ENCODE measurements around the gene SNAP25. TPM values are rescaled to one million over a fixed set of nuclear protein-coding genes. Genes with fewer than 3 reads are reported as not detected.

Gene SNAP25
- total and polyA plus RNA-seq, 10 of the 15 experiments (the other 5 are each of a cell fraction or from before 2014, with no cell fraction given) = not detected

DNA sequence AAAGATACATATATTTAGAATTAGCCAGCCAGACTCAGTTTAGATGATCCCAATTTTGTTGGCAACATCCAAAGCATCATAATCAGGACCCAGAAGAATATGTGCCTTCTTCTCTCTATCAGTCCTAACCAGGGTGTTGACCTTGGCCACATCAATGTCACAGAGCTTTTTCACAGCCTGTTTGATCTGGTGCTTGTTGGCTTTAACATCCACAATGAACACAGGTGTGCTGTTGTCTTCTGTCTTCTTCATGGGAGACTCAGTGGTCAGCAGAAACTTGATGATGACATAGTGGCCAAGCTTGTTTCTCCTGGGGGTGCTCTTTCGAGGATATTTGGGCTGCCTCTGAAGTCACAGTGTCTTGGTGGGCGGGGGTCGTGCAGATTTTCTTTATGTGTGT is 130.5 kb downstream of the SNAP25 start (continued):
- no peak for TF ChIP-seq FOXM1 (IDR thresholded peaks at IDR 0.05; ENCODE audit: low read depth, low read length)

- DNase-seq (ENCODE audit: low read depth, low spot score) (peak; percentile 51), FAIRE-seq (no peak), ATAC-seq (peak; percentile 83)
- H3K4me3 ChIP-seq = no peak overlapping the region
- ChIA-PET POLR2A (interaction anchor here (0.9 to 3.2 kb wide), 5 partner anchors 11 to 126 kb away, joined by 3 to 24 read pairs (median 5); partner anchors contain the start of gene MKKS), RAD21 (ENCODE audit: unreplicated experiment) (interaction anchor here (0.7 to 8.3 kb wide), 14 partner anchors 12 to 249 kb away, joined by 3 to 86 read pairs (median 4); partner anchors contain the start of gene MKKS), CTCF (interaction anchor here (0.6 to 4.4 kb wide), 9 partner anchors 9 to 1104 kb away, joined by 3 to 20 read pairs (median 5); partner anchors contain the start of genes MKKS and SLX4IP), SMC1A (ENCODE audit: uncharacterized antibody, unreplicated experiment) (interaction anchor here (0.6 to 7.4 kb wide), 20 partner anchors 10 to 1059 kb away, joined by 3 to 103 read pairs (median 5); partner anchors contain the start of gene MKKS)
- no peak overlapping the region for H3K27ac ChIP-seq (ENCODE audit: control insufficient read depth, insufficient read depth)
- H3K4me1 ChIP-seq (ENCODE audit: control insufficient read depth, insufficient read depth, low read length) = peaks cover 12% of the 10 kb centered on the region
- no peak overlapping the region for H3K9ac ChIP-seq (ENCODE audit: control insufficient read depth, insufficient read depth, low read length)
- H2AFZ ChIP-seq (ENCODE audit: control insufficient read depth, low read depth, low read length) = peak overlapping the region; percentile 4
- no peaks in the 10 kb centered on the region for H4K20me1 ChIP-seq (ENCODE audit: control insufficient read depth, insufficient read depth)
- H3K9me3 ChIP-seq (replicated peaks; ENCODE audit: control insufficient read depth, insufficient read depth, low read length) = no peaks in the 10 kb centered on the region
- intact Hi-C loops (cut with micrococcal nuclease; ENCODE audit: unreplicated experiment) = loop anchor here (5.0 kb wide), 2 partner anchors 77 to 127 kb away; no protein-coding TSS in a partner anchor
- in situ Hi-C loops (cut with MboI) = no loop called here
- H3K79me2 ChIP-seq (ENCODE audit: control insufficient read depth, insufficient read depth, low read length) = no peaks in the 10 kb centered on the region
- H3K27me3 ChIP-seq (replicated peaks in 1 of 2; ENCODE audit: control insufficient read depth in 2 of 2, insufficient read depth in 2 of 2, low read length in 1 of 2) = no peaks in the 10 kb centered on the region
- 57% methylated on average over 9 of the region's 9 CpGs for WGBS (ENCODE audit: insufficient coverage, insufficient replicate concordance, low lambda C conversion rate, missing lambda C conversion rate)
- peak overlapping the region; percentile 53 for H3K4me2 ChIP-seq (ENCODE audit: control insufficient read depth, insufficient read depth)
- H3K36me3 ChIP-seq (ENCODE audit: control insufficient read depth in 2 of 2, insufficient read depth in 2 of 2, low read length in 1 of 2) = no peaks in the 10 kb centered on the region
- BruUV-seq (replicated peaks) = no TSS peak
- peak; percentile 84 to 92 for TF ChIP-seq EP300 (IDR thresholded peaks at IDR 0.05; ENCODE audit: borderline replicate concordance in 1 of 2, control insufficient read depth in 1 of 2, low read depth in 2 of 2, low read length in 2 of 2)
- peak; percentile 62 for TF ChIP-seq NBN (IDR thresholded peaks at IDR 0.05)
- TF ChIP-seq, protein P1, sequence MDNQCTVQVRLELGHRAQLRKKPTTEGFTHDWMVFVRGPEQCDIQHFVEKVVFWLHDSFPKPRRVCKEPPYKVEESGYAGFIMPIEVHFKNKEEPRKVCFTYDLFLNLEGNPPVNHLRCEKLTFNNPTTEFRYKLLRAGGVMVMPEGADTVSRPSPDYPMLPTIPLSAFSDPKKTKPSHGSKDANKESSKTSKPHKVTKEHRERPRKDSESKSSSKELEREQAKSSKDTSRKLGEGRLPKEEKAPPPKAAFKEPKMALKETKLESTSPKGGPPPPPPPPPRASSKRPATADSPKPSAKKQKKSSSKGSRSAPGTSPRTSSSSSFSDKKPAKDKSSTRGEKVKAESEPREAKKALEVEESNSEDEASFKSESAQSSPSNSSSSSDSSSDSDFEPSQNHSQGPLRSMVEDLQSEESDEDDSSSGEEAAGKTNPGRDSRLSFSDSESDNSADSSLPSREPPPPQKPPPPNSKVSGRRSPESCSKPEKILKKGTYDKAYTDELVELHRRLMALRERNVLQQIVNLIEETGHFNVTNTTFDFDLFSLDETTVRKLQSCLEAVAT (IDR thresholded peaks at IDR 0.05) = peak; percentile 71
- TF ChIP-seq RELB (IDR thresholded peaks at IDR 0.05; ENCODE audit: low read depth) = peak; percentile 86
- peak; percentile 79 for TF ChIP-seq ZNF24 (IDR thresholded peaks at IDR 0.05)
- TF ChIP-seq SKIL (IDR thresholded peaks at IDR 0.05; ENCODE audit: low read depth, poor library complexity, severe bottlenecking) = peak; percentile 66
- TF ChIP-seq BHLHE40 (IDR thresholded peaks at IDR 0.05; ENCODE audit: borderline replicate concordance in 1 of 2, low read depth in 2 of 2, low read length in 1 of 2) = peak in 1 of 2 experiments; percentile 6; a peak in 2 of 4 replicates
- TF ChIP-seq BRCA1 (IDR thresholded peaks at IDR 0.05; ENCODE audit: low read depth, low read length) = no peak
- TF ChIP-seq SMAD1 (IDR thresholded peaks at IDR 0.05; ENCODE audit: low read depth, partially characterized antibody) = peak; percentile 77
- TF ChIP-seq DPF2 (IDR thresholded peaks at IDR 0.05) = peak; percentile 98
- no peak for TF ChIP-seq TCF3 (IDR thresholded peaks at IDR 0.05; ENCODE audit: borderline replicate concordance, insufficient read depth, low read depth, low read length)
- peak; percentile 77 for TF ChIP-seq NR2F1 (conservative IDR thresholded peaks at IDR 0.05)
- TF ChIP-seq IKZF1 (conservative IDR thresholded peaks at IDR 0.05) = peak; percentile 88
- TF ChIP-seq PAX5 (IDR thresholded peaks at IDR 0.05; ENCODE audit: borderline replicate concordance, low read depth, low read length) = 0 out of 2 replicates have a peak, but pooled peaks have one; percentile 40
- no peak for TF ChIP-seq ZSCAN29 (IDR thresholded peaks at IDR 0.05)
These were observed 131.7 kb downstream of the SNAP25 start for GRCh38 chr20:10350188-10350842.
